Pancreas (tissue), 10 donors: ENCODE measurements around the gene ZC3H15. TPM values are rescaled to one million over a fixed set of nuclear protein-coding genes. Genes with fewer than 3 reads are reported as not detected.

Experiments
- ATAC-seq, 4 donors: fragments of 200-7000 bp; cut with Tn5 transposase; one replicate each; pipeline versions ENCODE4 v1.8.0 to v1.9.1; 2020; ENCODE audit warnings: mild to moderate bottlenecking in 4 of 4, moderate library complexity in 4 of 4
- DNase-seq, 6 donors: peaks; one replicate each; pipeline ENCODE4 v3.0.0-alpha.2; 2020
- FAIRE-seq: peaks from 2 replicates; lab custom pipeline; 2012; peaks lifted over from hg19 to GRCh38; lab: Jason Lieb, UNC
- H3K27ac ChIP-seq, 4 donors: fragments of 200-600 bp; sonication (generic); 1 replicate in 3 of 4; 2 replicates in 1 of 4; pipeline versions ENCODE4 v1.5.0 to v1.8.0; 2020
- H3K27me3 ChIP-seq, 4 donors: fragments of 200-600 bp; one replicate each; pipeline ENCODE4 v1.8.0; 2021
- H3K36me3 ChIP-seq, 3 donors: fragments of 200-600 bp; sonication (generic) in 1 of 3; one replicate each; pipeline versions ENCODE4 v1.5.0 to v1.8.0; 2020 to 2021
- H3K4me1 ChIP-seq, 3 donors: fragments of 200-600 bp; one replicate each; pipeline ENCODE4 v1.8.0; 2021
- H3K4me3 ChIP-seq, 4 donors: fragments of 200-600 bp; sonication (generic) in 2 of 4; one replicate each; pipeline versions ENCODE4 v1.5.0 to v1.8.0; 2020 to 2021
- H3K9me3 ChIP-seq, 4 donors: fragments of 200-600 bp; one replicate each; pipeline ENCODE4 v1.8.0; 2021
- CTCF ChIP-seq, 4 donors: fragments of 200-600 bp; sonication (generic) in 3 of 4; IDR thresholded peaks; one replicate each; pipeline versions ENCODE4 v1.5.0 to v1.8.0; 2021; ENCODE audit warnings: antibody characterized with exemption in 4 of 4
- WGBS, 2 donors: extraction: QIAGEN DNeasy Blood & Tissue Kit; methylation state at CpG; one replicate each; pipeline ENCODE4 v1.1.7; 2013; 5-methylcytosine and 5-hydroxymethylcytosine counted together
- intact Hi-C, 3 donors: fragments of 100-400 bp; cut with DNase I; formaldehyde crosslinking; loops; one replicate each; pipeline versions ENCODE4 v1.11.1 to v1.14.2; 2022
- polyA plus RNA-seq, 2 donors: library from polyadenylated mRNA; stranded (reverse); fragments of 200-250 nt; gene quantifications; one replicate each; pipeline ENCODE4 v1.2.3, GENCODE V29; 2013
- total RNA-seq, 6 donors: library from RNA; stranded (reverse); fragmentation: NEBNext Ultra II Directional in 4 of 6; extraction: Animal tissue kit (Norgen Biotek cat#: 25700) in 4 of 6; gene quantifications; one replicate each; pipeline versions ENCODE4 v1.2.1 to v1.2.4, GENCODE V29; 2021 to 2023
- donor health status: healthy with polysubstance abuse.
- donor health status: DM: no; HTN: no; CAD: no; lungs with moderate emphysema.
- donor health status: DM: no; HTN: no; CAD: no.
- donor health status: control.
- donor health status: control.
- donor health status: Bipolar disorder and iron deficiency.
- donor health status: DM: yes; HTN: yes; CAD: no.
- donor health status: DM: no; HTN: no; CAD: no.
- donor health status: DM: no; HTN: no; CAD: no.
- donor health status: DM: yes; HTN: yes; CAD: no.

The ZC3H15 gene
- total and polyA plus RNA-seq, 8 donors: 23.4 to 33.2 (median 30.8) TPM

GRCh38 chr2:186542002-186542401 is 55.9 kb downstream of the ZC3H15 start:
- H3K27me3 ChIP-seq: no peaks in the 10 kb centered on the region
- H3K9me3 ChIP-seq: no peaks in the 10 kb centered on the region
- H3K4me3 ChIP-seq: no peak overlapping the region
- no peaks in the 10 kb centered on the region for H3K36me3 ChIP-seq
- WGBS, 2 donors: 86 to 94% methylated on average over 4 of the region's 4 CpGs
- DNase-seq (no peak), ATAC-seq (no peak), FAIRE-seq (no peak)
- intact Hi-C loops: no loop called here
- TF ChIP-seq CTCF (IDR thresholded peaks at IDR 0.05): no peak
- H3K4me1 ChIP-seq: peaks cover 0 to 13% (median 0%) of the 10 kb centered on the region in 3 donors
- no peak overlapping the region for H3K27ac ChIP-seq

GRCh38 chr2:186543561-186544131 is 57.6 kb downstream of the ZC3H15 start:
- FAIRE-seq: peak; percentile 23

GRCh38 chr2:186544255-186544675 is 58.2 kb downstream of the ZC3H15 start:
- no peak for TF ChIP-seq CTCF (IDR thresholded peaks at IDR 0.05)
- no peak for DNase-seq
- peak overlapping the region in 2 of 4 donors; percentile 59 to 74 for H3K27ac ChIP-seq

More at GRCh38 chr2:186543561-186544131, 57.6 kb downstream of the ZC3H15 start:
- no peaks in the 10 kb centered on the region for H3K9me3 ChIP-seq
- peak in 2 of 4 donors; percentile 21 to 29 for ATAC-seq
- intact Hi-C loops: no loop called here
- H3K27ac ChIP-seq: peak overlapping the region in 2 of 4 donors; percentile 59 to 74
- peaks cover 0 to 13% (median 0%) of the 10 kb centered on the region in 3 donors for H3K4me1 ChIP-seq
- H3K27me3 ChIP-seq: no peaks in the 10 kb centered on the region
- H3K4me3 ChIP-seq: no peak overlapping the region
- DNase-seq: no peak
- no peaks in the 10 kb centered on the region for H3K36me3 ChIP-seq
- no peak for TF ChIP-seq CTCF (IDR thresholded peaks at IDR 0.05)
- 80 to 88% methylated on average over 3 of the region's 3 CpGs for WGBS, 2 donors

GRCh38 chr2:186546846-186547245 is 60.8 kb downstream of the ZC3H15 start:
- Histone ChIP-seq H3K27ac (no peak overlapping the region), H3K9me3 (no peaks in the 10 kb centered on the region), H3K36me3 (no peaks in the 10 kb centered on the region), H3K4me3 (no peak overlapping the region), H3K4me1 (peaks cover 0 to 13% (median 0%) of the 10 kb centered on the region in 3 donors), H3K27me3 (no peaks in the 10 kb centered on the region)
- no peak for TF ChIP-seq CTCF (IDR thresholded peaks at IDR 0.05)
- intact Hi-C loops: no loop called here
- FAIRE-seq: no peak
- DNase-seq: no peak
- ATAC-seq: no peak
- 0 to 23% methylated on average over 1 of the region's 1 CpG for WGBS, 2 donors

More at GRCh38 chr2:186544255-186544675, 58.2 kb downstream of the ZC3H15 start:
- intact Hi-C loops: no loop called here
- Histone ChIP-seq H3K9me3 (no peaks in the 10 kb centered on the region), H3K27me3 (no peaks in the 10 kb centered on the region), H3K4me3 (no peak overlapping the region), H3K4me1 (peaks cover 0 to 13% (median 0%) of the 10 kb centered on the region in 3 donors), H3K36me3 (no peaks in the 10 kb centered on the region)
- ATAC-seq (peak; percentile 38 to 90 (median 84)), FAIRE-seq (peak; percentile 73)
- 67 to 78% methylated on average over 1 of the region's 1 CpG for WGBS, 2 donors
